SU-DHL-6 (cell line): ENCODE measurements around the gene LTC4S.

ENCODE experiments used
- H2AFZ ChIP-seq: fragments of 200-600 bp; sonication (generic); 2 replicates; pipeline ENCODE4 v1.6.1; 2014; ENCODE audit warnings: low read depth, mild to moderate bottlenecking, moderate library complexity, mixed read lengths, antibody characterized with exemption, low read length; ENCODE audit not compliant: severe bottlenecking
- H3F3A ChIP-seq: fragments of 200-600 bp; shearing (Covaris generic); 2 replicates; pipeline ENCODE4 v1.6.0; 2016; ENCODE audit warnings: antibody characterized with exemption, mild to moderate bottlenecking; ENCODE audit not compliant: insufficient read depth
- H3K27ac ChIP-seq: fragments of 200-600 bp; sonication (generic); 2 replicates; pipeline ENCODE4 v1.5.1; 2016; ENCODE audit warnings: low read depth, mild to moderate bottlenecking, low read length, moderate library complexity, mixed read lengths
- H3K27me3 ChIP-seq: fragments of 200-600 bp; sonication (generic), shearing (Covaris generic); 2 replicates; pipeline ENCODE4 v1.6.0; 2014; ENCODE audit warnings: mild to moderate bottlenecking, low read length
- H3K36me3 ChIP-seq: fragments of 200-600 bp; sonication (generic); 2 replicates; pipeline ENCODE4 v1.6.1; 2014; ENCODE audit warnings: mild to moderate bottlenecking, low read length, mixed read lengths
- H3K4me2 ChIP-seq: fragments of 300-600, 200-600 bp; shearing (Covaris generic), sonication (generic); 2 replicates; pipeline ENCODE4 v1.6.0; 2014; ENCODE audit warnings: low read length, low read depth, mild to moderate bottlenecking; ENCODE audit not compliant: poor library complexity, severe bottlenecking
- H3K4me3 ChIP-seq: fragments of 200-600 bp; sonication (generic); 2 replicates; pipeline ENCODE4 v1.5.1; 2014; ENCODE audit warnings: antibody characterized with exemption, low read length, mild to moderate bottlenecking, mixed read lengths; ENCODE audit not compliant: insufficient read depth, poor library complexity, severe bottlenecking
- H3K79me2 ChIP-seq: fragments of 200-600 bp; sonication (generic); 2 replicates; pipeline ENCODE4 v1.6.1; 2014; ENCODE audit warnings: mild to moderate bottlenecking, low read length, moderate library complexity; ENCODE audit not compliant: insufficient read depth
- H3K9ac ChIP-seq: fragments of 200-600 bp; sonication (generic); 2 replicates; pipeline ENCODE4 v1.7.0; 2014; ENCODE audit warnings: mild to moderate bottlenecking, low read length
- H3K9me2 ChIP-seq: fragments of 200-600 bp; sonication (generic); replicated peaks from 2 replicates; pipeline ENCODE4 v1.6.1; 2014; ENCODE audit warnings: low read length; ENCODE audit not compliant: insufficient read depth
- H3K9me3 ChIP-seq: fragments of 200-600 bp; sonication (generic); 2 replicates; pipeline ENCODE4 v1.6.1; 2014; ENCODE audit warnings: low read length, mixed read lengths; ENCODE audit not compliant: insufficient read depth
- H4K20me1 ChIP-seq: fragments of 200-600 bp; sonication (generic); 2 replicates; pipeline ENCODE4 v1.6.1; 2014; ENCODE audit warnings: low read depth, mild to moderate bottlenecking, antibody characterized with exemption, low read length, moderate library complexity, mixed read lengths
- CTCF ChIP-seq: fragments of 200-600 bp; sonication (generic); IDR thresholded peaks from one replicate; pipeline ENCODE4 v1.5.1; 2017; ENCODE audit warnings: antibody characterized with exemption, mild to moderate bottlenecking, low read length, moderate library complexity; ENCODE audit not compliant: insufficient read depth, poor library complexity, severe bottlenecking
- EZH2phosphoT487 ChIP-seq: fragments of 200-600 bp; sonication (generic), shearing (Covaris generic); conservative IDR thresholded peaks from 2 replicates; pipeline ENCODE4 v1.6.1; 2018; ENCODE audit warnings: mild to moderate bottlenecking, antibody characterized with exemption, low read length, moderate library complexity, mixed read lengths

LTC4S gene

GRCh38 chr5:179749857-179750508 lies 43.8 kb upstream of the LTC4S start:
- Histone ChIP-seq H3K27me3 (no peaks in the 10 kb centered on the region), H3K79me2 (peaks cover 83% of the 10 kb centered on the region), H3K9me2 (no peaks in the 10 kb centered on the region), H3F3A (no peaks in the 10 kb centered on the region), H2AFZ (no peak overlapping the region), H3K9ac (no peak overlapping the region), H4K20me1 (no peaks in the 10 kb centered on the region; the same call in 1 of the 2 replicates), H3K4me3 (no peak overlapping the region), H3K36me3 (no peaks in the 10 kb centered on the region), H3K9me3 (no peaks in the 10 kb centered on the region), H3K4me2 (no peak overlapping the region), H3K27ac (no peak overlapping the region)
- TF ChIP-seq EZH2phosphoT487: no peak
- TF ChIP-seq CTCF: no peak

- Histone ChIP-seq H3K9me2 (no peaks in the 10 kb centered on the region), H3K9me3 (no peaks in the 10 kb centered on the region), H3K4me3 (no peak overlapping the region), H3K4me2 (no peak overlapping the region), H3K27me3 (no peaks in the 10 kb centered on the region), H3K79me2 (peaks cover 85% of the 10 kb centered on the region), H3K27ac (no peak overlapping the region), H2AFZ (no peak overlapping the region), H3K36me3 (no peaks in the 10 kb centered on the region), H3F3A (no peaks in the 10 kb centered on the region), H4K20me1 (no peaks in the 10 kb centered on the region; the same call in 1 of the 2 replicates), H3K9ac (no peak overlapping the region)
- TF ChIP-seq EZH2phosphoT487 (no peak), CTCF (no peak)
These were observed 39.8 kb upstream of the LTC4S start for GRCh38 chr5:179753971-179754370.

GRCh38 chr5:179755022-179755421 lies 38.8 kb upstream of the LTC4S start:
- Histone ChIP-seq H3K9me2 (no peaks in the 10 kb centered on the region), H3K4me2 (no peak overlapping the region), H4K20me1 (no peaks in the 10 kb centered on the region), H2AFZ (no peak overlapping the region), H3K4me3 (no peak overlapping the region), H3K9ac (no peak overlapping the region), H3F3A (no peaks in the 10 kb centered on the region), H3K9me3 (no peaks in the 10 kb centered on the region), H3K79me2 (peaks cover 85% of the 10 kb centered on the region), H3K27me3 (no peaks in the 10 kb centered on the region), H3K27ac (no peak overlapping the region), H3K36me3 (no peaks in the 10 kb centered on the region)
- TF ChIP-seq CTCF (no peak), EZH2phosphoT487 (no peak)
